ENCODE data around the gene NCK2. TPM values are rescaled to one million over a fixed set of nuclear protein-coding genes. Genes with fewer than 3 reads are reported as not detected.
"Not testable (repeated sequence)": the region's sequence is repeated elsewhere in the genome, so short reads cannot be mapped to it uniquely, and the experiment has no call there.

NCK2 gene
- total and polyA plus RNA-seq, 10 of the 15 experiments (the other 5 are each of a cell fraction or from before 2014, with no cell fraction given): 1.2 to 30.9 (median 14.1) TPM

DNA sequence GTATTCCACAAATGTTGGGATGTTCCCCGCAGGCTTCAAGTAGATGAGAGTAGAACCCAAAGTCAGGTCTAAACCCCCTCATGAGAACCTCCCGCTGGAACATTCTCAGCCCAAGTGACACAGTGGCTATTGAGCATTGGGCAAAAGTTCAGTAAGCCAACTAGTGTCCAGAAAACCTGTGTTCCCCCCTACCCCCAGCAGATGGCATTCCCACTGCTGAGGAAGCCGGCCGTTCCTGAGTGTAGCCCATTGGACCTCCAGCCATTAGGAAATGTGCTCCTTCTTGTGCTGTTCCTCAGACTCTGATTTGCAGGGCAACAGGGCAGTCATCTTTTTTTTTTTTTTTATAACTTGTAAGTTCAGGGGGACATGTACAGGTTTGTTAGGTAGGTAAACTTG, 152.1 kb downstream of the NCK2 start:
- H3K36me3 ChIP-seq (ENCODE audit: control insufficient read depth in 2 of 2, insufficient read depth in 2 of 2, low read length in 1 of 2): peaks cover 2 to 4% of the 10 kb centered on the region in 2 experiments
- H3K79me2 ChIP-seq (ENCODE audit: control insufficient read depth, insufficient read depth, low read length): no peaks in the 10 kb centered on the region
- no TSS peak for BruUV-seq (replicated peaks)
- no peak overlapping the region for H3K27ac ChIP-seq (ENCODE audit: control insufficient read depth, insufficient read depth)
- CTCF ChIA-PET: no interaction called here
- ATAC-seq (no peak), FAIRE-seq (no peak), DNase-seq (ENCODE audit: low read depth, low spot score) (no peak)
- SMC1A ChIA-PET (ENCODE audit: uncharacterized antibody, unreplicated experiment): no interaction called here
- intact Hi-C loops (cut with micrococcal nuclease; ENCODE audit: unreplicated experiment): no loop called here
- H3K4me1 ChIP-seq (ENCODE audit: control insufficient read depth, insufficient read depth, low read length): no peaks in the 10 kb centered on the region
- H2AFZ ChIP-seq (ENCODE audit: control insufficient read depth, low read depth, low read length): no peak overlapping the region
- no peak overlapping the region for H3K4me3 ChIP-seq
- RAD21 ChIA-PET (ENCODE audit: unreplicated experiment): no interaction called here
- WGBS (ENCODE audit: insufficient coverage, insufficient replicate concordance, low lambda C conversion rate, missing lambda C conversion rate): 98% methylated on average over 4 of the region's 4 CpGs
- no peak overlapping the region for H3K9ac ChIP-seq (ENCODE audit: control insufficient read depth, insufficient read depth, low read length)
- in situ Hi-C loops (cut with MboI): no loop called here
- TF ChIP-seq ETV6 (conservative IDR thresholded peaks at IDR 0.05 in 1 of 2, IDR thresholded peaks at IDR 0.05 in 1 of 2; ENCODE audit: borderline replicate concordance in 1 of 2, low read depth in 1 of 2): no peak
- TF ChIP-seq POU2F2 (IDR thresholded peaks at IDR 0.05; ENCODE audit: borderline replicate concordance, low read depth, low read length): no peak
- TF ChIP-seq, protein P1, sequence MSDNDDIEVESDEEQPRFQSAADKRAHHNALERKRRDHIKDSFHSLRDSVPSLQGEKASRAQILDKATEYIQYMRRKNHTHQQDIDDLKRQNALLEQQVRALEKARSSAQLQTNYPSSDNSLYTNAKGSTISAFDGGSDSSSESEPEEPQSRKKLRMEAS (IDR thresholded peaks at IDR 0.05; ENCODE audit: low read depth, low read length): no peak
- no peak for TF ChIP-seq HCFC1 (IDR thresholded peaks at IDR 0.05; ENCODE audit: low read length)
- H3K27me3 ChIP-seq (replicated peaks in 1 of 2; ENCODE audit: control insufficient read depth in 2 of 2, insufficient read depth in 2 of 2, low read length in 1 of 2): no peaks in the 10 kb centered on the region
- no peak overlapping the region for H3K4me2 ChIP-seq (ENCODE audit: control insufficient read depth, insufficient read depth)
- H3K9me3 ChIP-seq (replicated peaks; ENCODE audit: control insufficient read depth, insufficient read depth, low read length): no peaks in the 10 kb centered on the region; the same call in none of the 3 replicates
- POLR2A ChIA-PET: no interaction called here
- no peaks in the 10 kb centered on the region for H4K20me1 ChIP-seq (ENCODE audit: control insufficient read depth, insufficient read depth)

DNA sequence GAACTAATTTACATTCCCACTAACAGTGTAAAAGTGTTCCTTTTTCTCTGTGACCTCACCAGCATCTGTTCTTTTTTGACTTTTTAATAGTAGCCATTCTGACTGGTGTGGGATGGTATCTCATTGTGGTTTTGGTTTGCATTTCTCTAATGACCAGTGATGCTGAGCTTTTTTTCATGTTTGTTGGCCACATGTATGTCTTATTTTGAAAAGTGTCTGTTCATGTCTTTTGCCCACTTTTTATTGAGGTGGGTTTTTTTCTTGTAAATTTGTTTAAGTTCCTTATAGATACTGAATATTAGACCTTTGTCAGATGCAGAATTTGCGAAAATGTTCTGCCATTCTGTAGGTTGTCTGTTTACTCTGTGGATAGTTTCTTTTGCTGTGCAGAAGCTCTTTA, 153.0 kb downstream of the NCK2 start:
- SMC1A ChIA-PET (ENCODE audit: uncharacterized antibody, unreplicated experiment); FAIRE-seq; H3K9me3 ChIP-seq (replicated peaks; ENCODE audit: control insufficient read depth, insufficient read depth, low read length); POLR2A ChIA-PET; DNase-seq (ENCODE audit: low read depth, low spot score); H3K36me3 ChIP-seq (ENCODE audit: control insufficient read depth in 2 of 2, insufficient read depth in 2 of 2, low read length in 1 of 2); CTCF ChIA-PET; in situ Hi-C loops (cut with MboI); ATAC-seq; H4K20me1 ChIP-seq (ENCODE audit: control insufficient read depth, insufficient read depth); intact Hi-C loops (cut with micrococcal nuclease; ENCODE audit: unreplicated experiment); H3K4me3 ChIP-seq; H3K4me1 ChIP-seq (ENCODE audit: control insufficient read depth, insufficient read depth, low read length); H3K27me3 ChIP-seq (replicated peaks in 1 of 2; ENCODE audit: control insufficient read depth in 2 of 2, insufficient read depth in 2 of 2, low read length in 1 of 2); H3K9ac ChIP-seq (ENCODE audit: control insufficient read depth, insufficient read depth, low read length); H3K79me2 ChIP-seq (ENCODE audit: control insufficient read depth, insufficient read depth, low read length); H2AFZ ChIP-seq (ENCODE audit: control insufficient read depth, low read depth, low read length); H3K4me2 ChIP-seq (ENCODE audit: control insufficient read depth, insufficient read depth); H3K27ac ChIP-seq (ENCODE audit: control insufficient read depth, insufficient read depth); RAD21 ChIA-PET (ENCODE audit: unreplicated experiment); BruUV-seq (replicated peaks): not testable (repeated sequence)
- 100% methylated on average over 1 of the region's 1 CpG for WGBS (ENCODE audit: insufficient coverage, insufficient replicate concordance, low lambda C conversion rate, missing lambda C conversion rate)
- TF ChIP-seq CBX5 (IDR thresholded peaks at IDR 0.05; ENCODE audit: low read depth): 0 out of 2 replicates have a peak, but pooled peaks have one; percentile 29
- peak; percentile 23; the same call in 1 of the 2 replicates for TF ChIP-seq RUNX3 (IDR thresholded peaks at IDR 0.05; ENCODE audit: low read length)

Data from GM12878 (cell line).